Measurements from ENCODE around the gene ADAMTS14.

Gene ADAMTS14

GRCh38 chr10:70773461-70773860 is 101.2 kb downstream of the ADAMTS14 start:
- DNase-seq (ENCODE audit: low read depth, low spot score): no peak
- H3K4me3 ChIP-seq (ENCODE audit: insufficient read length, low read depth): no peak overlapping the region
- H3K9me3 ChIP-seq (ENCODE audit: insufficient read depth, low read length): no peaks in the 10 kb centered on the region
- H3K4me1 ChIP-seq (ENCODE audit: insufficient read depth, insufficient read length): peaks cover 6% of the 10 kb centered on the region
- H3K27me3 ChIP-seq (ENCODE audit: insufficient read depth, insufficient read length): no peaks in the 10 kb centered on the region
- H3K36me3 ChIP-seq (ENCODE audit: insufficient read depth, insufficient read length, low read length): no peaks in the 10 kb centered on the region
- H3K9ac ChIP-seq (ENCODE audit: insufficient read length, low read depth): no peak overlapping the region
- no peak for TF ChIP-seq ZNF274 (IDR thresholded peaks at IDR 0.05; ENCODE audit: low read depth, low read length)
- no peak for TF ChIP-seq SUZ12 (IDR thresholded peaks at IDR 0.05; ENCODE audit: extremely low read depth, insufficient read depth, insufficient read length)
- TF ChIP-seq YY1 (IDR thresholded peaks at IDR 0.05; ENCODE audit: insufficient read depth, insufficient read length): no peak

- H3K9me3 ChIP-seq (ENCODE audit: insufficient read depth, low read length): no peaks in the 10 kb centered on the region
- no peak for DNase-seq (ENCODE audit: low read depth, low spot score)
- H3K36me3 ChIP-seq (ENCODE audit: insufficient read depth, insufficient read length, low read length): no peaks in the 10 kb centered on the region
- no peak overlapping the region for H3K9ac ChIP-seq (ENCODE audit: insufficient read length, low read depth)
- no peak for TF ChIP-seq SUZ12 (IDR thresholded peaks at IDR 0.05; ENCODE audit: extremely low read depth, insufficient read depth, insufficient read length)
- TF ChIP-seq ZNF274 (IDR thresholded peaks at IDR 0.05; ENCODE audit: low read depth, low read length): no peak
- no peak for TF ChIP-seq YY1 (IDR thresholded peaks at IDR 0.05; ENCODE audit: insufficient read depth, insufficient read length)
- H3K4me1 ChIP-seq (ENCODE audit: insufficient read depth, insufficient read length): peaks cover 8% of the 10 kb centered on the region
- H3K27me3 ChIP-seq (ENCODE audit: insufficient read depth, insufficient read length): no peaks in the 10 kb centered on the region
- no peak overlapping the region for H3K4me3 ChIP-seq (ENCODE audit: insufficient read length, low read depth)
Measured at GRCh38 chr10:70773965-70774809, 101.9 kb downstream of the ADAMTS14 start.

GRCh38 chr10:70774810-70775678 is 102.7 kb downstream of the ADAMTS14 start:
- peaks cover 8% of the 10 kb centered on the region for H3K4me1 ChIP-seq (ENCODE audit: insufficient read depth, insufficient read length)
- no peak for DNase-seq (ENCODE audit: low read depth, low spot score)
- no peaks in the 10 kb centered on the region for H3K27me3 ChIP-seq (ENCODE audit: insufficient read depth, insufficient read length)
- no peaks in the 10 kb centered on the region for H3K9me3 ChIP-seq (ENCODE audit: insufficient read depth, low read length)
- TF ChIP-seq SUZ12 (IDR thresholded peaks at IDR 0.05; ENCODE audit: extremely low read depth, insufficient read depth, insufficient read length) (no peak), YY1 (IDR thresholded peaks at IDR 0.05; ENCODE audit: insufficient read depth, insufficient read length) (no peak), ZNF274 (IDR thresholded peaks at IDR 0.05; ENCODE audit: low read depth, low read length) (no peak)
- no peak overlapping the region for H3K4me3 ChIP-seq (ENCODE audit: insufficient read length, low read depth)
- no peak overlapping the region for H3K9ac ChIP-seq (ENCODE audit: insufficient read length, low read depth)
- H3K36me3 ChIP-seq (ENCODE audit: insufficient read depth, insufficient read length, low read length): no peaks in the 10 kb centered on the region

GRCh38 chr10:70775679-70776454 is 103.6 kb downstream of the ADAMTS14 start:
- Histone ChIP-seq H3K36me3 (ENCODE audit: insufficient read depth, insufficient read length, low read length) (no peaks in the 10 kb centered on the region), H3K9ac (ENCODE audit: insufficient read length, low read depth) (no peak overlapping the region), H3K4me3 (ENCODE audit: insufficient read length, low read depth) (no peak overlapping the region), H3K4me1 (ENCODE audit: insufficient read depth, insufficient read length) (peaks cover 8% of the 10 kb centered on the region), H3K9me3 (ENCODE audit: insufficient read depth, low read length) (no peaks in the 10 kb centered on the region), H3K27me3 (ENCODE audit: insufficient read depth, insufficient read length) (no peaks in the 10 kb centered on the region)
- DNase-seq (ENCODE audit: low read depth, low spot score): no peak
- TF ChIP-seq YY1 (IDR thresholded peaks at IDR 0.05; ENCODE audit: insufficient read depth, insufficient read length) (no peak), SUZ12 (IDR thresholded peaks at IDR 0.05; ENCODE audit: extremely low read depth, insufficient read depth, insufficient read length) (no peak), ZNF274 (IDR thresholded peaks at IDR 0.05; ENCODE audit: low read depth, low read length) (no peak)

- TF ChIP-seq YY1 (IDR thresholded peaks at IDR 0.05; ENCODE audit: insufficient read depth, insufficient read length) (no peak), ZNF274 (IDR thresholded peaks at IDR 0.05; ENCODE audit: low read depth, low read length) (no peak), SUZ12 (IDR thresholded peaks at IDR 0.05; ENCODE audit: extremely low read depth, insufficient read depth, insufficient read length) (no peak)
- Histone ChIP-seq H3K27me3 (ENCODE audit: insufficient read depth, insufficient read length) (no peaks in the 10 kb centered on the region), H3K4me3 (ENCODE audit: insufficient read length, low read depth) (no peak overlapping the region), H3K9ac (ENCODE audit: insufficient read length, low read depth) (peak overlapping the region; percentile 42), H3K9me3 (ENCODE audit: insufficient read depth, low read length) (no peaks in the 10 kb centered on the region), H3K36me3 (ENCODE audit: insufficient read depth, insufficient read length, low read length) (no peaks in the 10 kb centered on the region), H3K4me1 (ENCODE audit: insufficient read depth, insufficient read length) (peaks cover 8% of the 10 kb centered on the region)
- no peak for DNase-seq (ENCODE audit: low read depth, low spot score)
Measured at GRCh38 chr10:70776455-70777005, 104.2 kb downstream of the ADAMTS14 start.

GRCh38 chr10:70777063-70777875 is 105.0 kb downstream of the ADAMTS14 start:
- no peaks in the 10 kb centered on the region for H3K9me3 ChIP-seq (ENCODE audit: insufficient read depth, low read length)
- TF ChIP-seq YY1 (IDR thresholded peaks at IDR 0.05; ENCODE audit: insufficient read depth, insufficient read length) (no peak), SUZ12 (IDR thresholded peaks at IDR 0.05; ENCODE audit: extremely low read depth, insufficient read depth, insufficient read length) (no peak), ZNF274 (IDR thresholded peaks at IDR 0.05; ENCODE audit: low read depth, low read length) (no peak)
- H3K4me1 ChIP-seq (ENCODE audit: insufficient read depth, insufficient read length): peaks cover 8% of the 10 kb centered on the region
- DNase-seq (ENCODE audit: low read depth, low spot score): no peak
- H3K9ac ChIP-seq (ENCODE audit: insufficient read length, low read depth): no peak overlapping the region
- H3K27me3 ChIP-seq (ENCODE audit: insufficient read depth, insufficient read length): no peaks in the 10 kb centered on the region
- no peak overlapping the region for H3K4me3 ChIP-seq (ENCODE audit: insufficient read length, low read depth)
- H3K36me3 ChIP-seq (ENCODE audit: insufficient read depth, insufficient read length, low read length): no peaks in the 10 kb centered on the region

Data from NT2/D1 (cell line).